GM12801 (cell line): ENCODE results near the gene ERVMER34-1.

Source experiments
- CTCF ChIP-seq: IDR thresholded peaks from one replicate; pipeline ENCODE4 v1.5.1; 2011; ENCODE audit warnings: control low read depth; ENCODE audit not compliant: insufficient read length; ENCODE audit errors: extremely low read depth

Gene ERVMER34-1

GRCh38 chr4:52750819-52751486 lies at the start of gene ERVMER34-1:
Gene ERVMER34-1, minus strand, starts transcription at chr4:52751425. Its CDS starts 5,905 bp downstream, at chr4:52745520.
- no peak for TF ChIP-seq CTCF

GRCh38 chr4:52799813-52800212 lies 48.6 kb upstream of the ERVMER34-1 start:
- TF ChIP-seq CTCF: no peak

GRCh38 chr4:52795533-52795932 lies 44.3 kb upstream of the ERVMER34-1 start:
- no peak for TF ChIP-seq CTCF

- TF ChIP-seq CTCF: no peak
Measured at GRCh38 chr4:52791936-52792335, 40.7 kb upstream of the ERVMER34-1 start.

- TF ChIP-seq CTCF: no peak
Measured at GRCh38 chr4:52789774-52790173, 38.5 kb upstream of the ERVMER34-1 start.

GRCh38 chr4:52788806-52789205 lies 37.6 kb upstream of the ERVMER34-1 start:
- TF ChIP-seq CTCF: no peak

GRCh38 chr4:52783069-52783468 lies 31.8 kb upstream of the ERVMER34-1 start:
- no peak for TF ChIP-seq CTCF
